22Rv1 (cell line): ENCODE measurements around the gene FOXJ3.

Source experiments
- CTCF ChIP-seq: fragments of 450-650 bp; IDR thresholded peaks from 2 replicates; pipeline ENCODE4 v1.5.1; 2017; ENCODE audit warnings: mild to moderate bottlenecking
- ZFX ChIP-seq: fragments of 450-650 bp; IDR thresholded peaks from 2 replicates; pipeline ENCODE4 v1.6.1; 2017; ENCODE audit warnings: antibody characterized with exemption, borderline replicate concordance

GRCh38 chr1:42335809-42336518 lies 929 bp upstream of the FOXJ3 start:
- no peak for TF ChIP-seq CTCF
- TF ChIP-seq ZFX, result no peak
